Mesenchymal stem cell (in vitro differentiated cells and primary cell): ENCODE data around the gene RNF144A.

Source experiments
- DNase-seq: peaks from one replicate; pipeline ENCODE4 v3.0.0-alpha.2; 2013
- H2AFZ ChIP-seq: one replicate; pipeline ENCODE4 v1.6.1; 2013; ENCODE audit warnings: low read depth, mild to moderate bottlenecking, control low read depth, inconsistent platforms, low read length, moderate library complexity
- H2AK5ac ChIP-seq: 2 replicates; pipeline ENCODE4 v1.6.1; 2013; ENCODE audit warnings: low read length, moderate library complexity, mild to moderate bottlenecking, inconsistent platforms; ENCODE audit not compliant: severe bottlenecking
- H2BK120ac ChIP-seq: one replicate; pipeline ENCODE4 v1.6.1; 2013; ENCODE audit warnings: low read depth, mild to moderate bottlenecking, inconsistent platforms, low read length, moderate library complexity
- H2BK12ac ChIP-seq, 2 experiments: one replicate each; pipeline ENCODE4 v1.6.1; 2013; ENCODE audit warnings: inconsistent platforms in 2 of 2, low read length in 2 of 2, mild to moderate bottlenecking in 2 of 2, moderate library complexity in 2 of 2, control low read depth in 1 of 2
- H2BK15ac ChIP-seq: one replicate; pipeline ENCODE4 v1.6.1; 2013; ENCODE audit warnings: mild to moderate bottlenecking, low read depth, inconsistent platforms; ENCODE audit not compliant: poor library complexity, severe bottlenecking
- H2BK5ac ChIP-seq: 2 replicates; pipeline ENCODE4 v1.6.1; 2013; ENCODE audit warnings: low read depth, mild to moderate bottlenecking, low read length, control low read depth, inconsistent platforms; ENCODE audit not compliant: poor library complexity, severe bottlenecking
- H3K14ac ChIP-seq, 2 experiments: one replicate each; pipeline ENCODE4 v1.6.1; 2013; ENCODE audit warnings: inconsistent platforms in 2 of 2, low read length in 2 of 2, control low read depth in 1 of 2, mild to moderate bottlenecking in 1 of 2, moderate library complexity in 1 of 2
- H3K18ac ChIP-seq, 2 experiments: one replicate each; pipeline ENCODE4 v1.6.1; 2013; ENCODE audit warnings: inconsistent platforms in 2 of 2, low read length in 2 of 2, control low read depth in 1 of 2, low read depth in 1 of 2, mild to moderate bottlenecking in 1 of 2
- H3K23ac ChIP-seq, 2 experiments: one replicate each; pipeline ENCODE4 v1.6.1; 2013; ENCODE audit warnings: inconsistent platforms in 2 of 2, low read length in 2 of 2, mild to moderate bottlenecking in 2 of 2, moderate library complexity in 2 of 2, control low read depth in 1 of 2
- H3K27ac ChIP-seq: 2 replicates; pipeline ENCODE4 v1.5.1; 2013; ENCODE audit warnings: mild to moderate bottlenecking, moderate library complexity, low read length, control low read depth, inconsistent platforms; ENCODE audit not compliant: poor library complexity, severe bottlenecking
- H3K27me3 ChIP-seq, 2 experiments: 2 replicates each; pipeline versions ENCODE4 v1.6.1 to v1.7.0; 2013; ENCODE audit warnings: low read length in 2 of 2, mild to moderate bottlenecking in 2 of 2, moderate library complexity in 2 of 2, control low read depth in 1 of 2, inconsistent platforms in 1 of 2; ENCODE audit not compliant: control insufficient read depth in 1 of 2, insufficient read depth in 1 of 2
- H3K36me3 ChIP-seq, 2 experiments: 2 replicates each; pipeline versions ENCODE4 v1.6.1 to v1.7.0; 2013; ENCODE audit warnings: low read length in 2 of 2, control low read depth in 1 of 2, inconsistent platforms in 1 of 2, low read depth in 1 of 2, mild to moderate bottlenecking in 1 of 2; ENCODE audit not compliant: insufficient read depth in 2 of 2, control insufficient read depth in 1 of 2
- H3K4ac ChIP-seq, 2 experiments: one replicate each; pipeline ENCODE4 v1.6.1; 2013; ENCODE audit warnings: inconsistent platforms in 2 of 2, low read length in 2 of 2, mild to moderate bottlenecking in 2 of 2, moderate library complexity in 2 of 2, control low read depth in 1 of 2, low read depth in 1 of 2
- H3K4me1 ChIP-seq: 2 replicates; pipeline ENCODE4 v1.6.1; 2013; ENCODE audit warnings: low read depth, low read length, control low read depth; ENCODE audit not compliant: control insufficient read depth, insufficient read depth
- H3K4me2 ChIP-seq: 2 replicates; pipeline ENCODE4 v1.6.1; 2013; ENCODE audit warnings: low read length, mild to moderate bottlenecking, inconsistent platforms; ENCODE audit not compliant: poor library complexity, severe bottlenecking
- H3K4me3 ChIP-seq, 2 experiments: 2 replicates each; pipeline versions ENCODE4 v1.5.1 to v1.7.0; 2013; ENCODE audit warnings: low read length in 2 of 2, mild to moderate bottlenecking in 2 of 2, control low read depth in 1 of 2, low read depth in 1 of 2; ENCODE audit not compliant: insufficient read depth in 1 of 2
- H3K79me1 ChIP-seq: replicated peaks from 2 replicates; pipeline ENCODE4 v1.6.1; 2013; ENCODE audit warnings: mild to moderate bottlenecking, control low read depth, low read length, inconsistent platforms; ENCODE audit not compliant: poor library complexity, severe bottlenecking
- H3K9ac ChIP-seq: 2 replicates; pipeline ENCODE4 v1.7.0; 2013; ENCODE audit warnings: mild to moderate bottlenecking, low read length, moderate library complexity
- H3K9me3 ChIP-seq: 2 replicates; pipeline ENCODE4 v1.7.0; 2013; ENCODE audit warnings: mild to moderate bottlenecking, low read length; ENCODE audit not compliant: control insufficient read depth
- H4K8ac ChIP-seq: one replicate; pipeline ENCODE4 v1.6.1; 2013; ENCODE audit warnings: inconsistent platforms, mild to moderate bottlenecking, low read length, moderate library complexity
- H4K91ac ChIP-seq: one replicate; pipeline ENCODE4 v1.6.1; 2013; ENCODE audit warnings: mild to moderate bottlenecking, low read length, inconsistent platforms
- WGBS: methylation state at CpG from one replicate; pipeline ENCODE4 v1.1.7; 2013; ENCODE audit warnings: mixed read lengths; 5-methylcytosine and 5-hydroxymethylcytosine counted together

The RNF144A gene

GRCh38 chr2:6926071-6926732 lies 9.0 kb downstream of the RNF144A start:
- Histone ChIP-seq H2BK12ac (no peak overlapping the region), H3K4ac (no peak overlapping the region), H2BK120ac (no peak overlapping the region), H4K91ac (no peak overlapping the region), H2AK5ac (no peak overlapping the region), H3K4me3 (no peak overlapping the region), H3K18ac (no peak overlapping the region), H3K14ac (no peak overlapping the region), H3K9ac (no peak overlapping the region), H3K9me3 (no peaks in the 10 kb centered on the region), H2BK5ac (no peak overlapping the region), H3K23ac (no peak overlapping the region), H3K36me3 (no peaks in the 10 kb centered on the region), H3K79me1 (no peaks in the 10 kb centered on the region), H3K27ac (no peak overlapping the region), H2AFZ (no peak overlapping the region), H3K4me2 (no peak overlapping the region), H2BK15ac (no peak overlapping the region), H4K8ac (no peak overlapping the region), H3K4me1 (peaks cover 2% of the 10 kb centered on the region), H3K27me3 (no peaks in the 10 kb centered on the region)
- WGBS: 94% methylated on average over 13 of the region's 14 CpGs
- no peak for DNase-seq

- no peak overlapping the region for H4K8ac ChIP-seq
- H2BK5ac ChIP-seq: no peak overlapping the region
- no peak overlapping the region for H3K27ac ChIP-seq
- H3K9ac ChIP-seq: peak overlapping the region; percentile 12
- no peaks in the 10 kb centered on the region for H3K9me3 ChIP-seq
- H2BK15ac ChIP-seq: no peak overlapping the region
- no peak overlapping the region for H3K4me2 ChIP-seq
- no peak for DNase-seq
- H3K23ac ChIP-seq: no peak overlapping the region
- peaks cover 2% of the 10 kb centered on the region for H3K4me1 ChIP-seq
- H3K18ac ChIP-seq: no peak overlapping the region
- 69% methylated on average over 3 of the region's 3 CpGs for WGBS
- peak overlapping the region in 1 of 2 experiments; percentile 67 for H3K14ac ChIP-seq
- H4K91ac ChIP-seq: no peak overlapping the region
- H3K79me1 ChIP-seq: no peaks in the 10 kb centered on the region
- no peaks in the 10 kb centered on the region for H3K36me3 ChIP-seq
- no peak overlapping the region for H2AFZ ChIP-seq
- H3K4me3 ChIP-seq: no peak overlapping the region
- H2BK12ac ChIP-seq: no peak overlapping the region
- no peak overlapping the region for H3K4ac ChIP-seq
- H2BK120ac ChIP-seq: no peak overlapping the region
- no peaks in the 10 kb centered on the region for H3K27me3 ChIP-seq
- no peak overlapping the region for H2AK5ac ChIP-seq
Measured at GRCh38 chr2:6927186-6927585, 10.0 kb downstream of the RNF144A start.

- 97% methylated on average over 3 of the region's 3 CpGs for WGBS
- H3K4ac ChIP-seq: no peak overlapping the region
- no peaks in the 10 kb centered on the region for H3K9me3 ChIP-seq
Measured at GRCh38 chr2:6927753-6928152, 10.5 kb downstream of the RNF144A start.

GRCh38 chr2:6928452-6928851 lies 11.2 kb downstream of the RNF144A start:
- Histone ChIP-seq H3K9me3 (no peaks in the 10 kb centered on the region), H4K8ac (peak overlapping the region; percentile 12), H3K4me3 (no peak overlapping the region), H4K91ac (peak overlapping the region; percentile 64), H2BK120ac (no peak overlapping the region), H2BK5ac (no peak overlapping the region), H3K14ac (no peak overlapping the region), H3K4ac (no peak overlapping the region), H2AK5ac (no peak overlapping the region), H3K79me1 (peaks cover 2% of the 10 kb centered on the region), H3K27me3 (no peaks in the 10 kb centered on the region), H3K27ac (no peak overlapping the region), H2BK12ac (peak overlapping the region; percentile 3 to 25), H3K9ac (no peak overlapping the region), H2AFZ (no peak overlapping the region), H2BK15ac (peak overlapping the region; percentile 88), H3K18ac (no peak overlapping the region), H3K36me3 (no peaks in the 10 kb centered on the region), H3K23ac (no peak overlapping the region), H3K4me2 (no peak overlapping the region), H3K4me1 (peaks cover 2% of the 10 kb centered on the region)
- WGBS: 97% methylated on average over 9 of the region's 9 CpGs
- DNase-seq: no peak

More at GRCh38 chr2:6927753-6928152, 10.5 kb downstream of the RNF144A start:
- Histone ChIP-seq H3K23ac (no peak overlapping the region), H3K79me1 (peaks cover 1% of the 10 kb centered on the region), H3K9ac (no peak overlapping the region), H3K14ac (no peak overlapping the region), H2AFZ (no peak overlapping the region), H3K4me3 (no peak overlapping the region), H3K27ac (no peak overlapping the region), H3K36me3 (no peaks in the 10 kb centered on the region), H3K18ac (peak overlapping the region in 1 of 2 experiments; percentile 37), H3K27me3 (no peaks in the 10 kb centered on the region), H2AK5ac (no peak overlapping the region), H3K4me1 (peaks cover 2% of the 10 kb centered on the region), H2BK15ac (no peak overlapping the region), H2BK12ac (peak overlapping the region; percentile 15 to 44), H4K91ac (peak overlapping the region; percentile 28), H2BK5ac (peak overlapping the region; percentile 10), H4K8ac (no peak overlapping the region), H3K4me2 (no peak overlapping the region), H2BK120ac (no peak overlapping the region)
- no peak for DNase-seq
